CD14-positive monocyte (primary cell): ENCODE measurements around the gene OR5L2. TPM values are rescaled to one million over a fixed set of nuclear protein-coding genes. Genes with fewer than 3 reads are reported as not detected.

Experiments
- DNase-seq, 3 donors: peaks; one replicate each; pipeline ENCODE4 v3.0.0-alpha.2; 2011 to 2022
- H2AFZ ChIP-seq: 2 replicates; pipeline ENCODE4 v1.6.0; 2012; ENCODE audit warnings: mild to moderate bottlenecking, low read depth, low read length, inconsistent platforms; ENCODE audit not compliant: insufficient read depth, poor library complexity, severe bottlenecking
- H3K27ac ChIP-seq, 2 donors: 1 replicate in 1 of 2; 2 replicates in 1 of 2; pipeline ENCODE4 v1.5.1; 2012 to 2013; ENCODE audit warnings: low read length in 2 of 2, control low read depth in 1 of 2, inconsistent platforms in 1 of 2, low read depth in 1 of 2, mild to moderate bottlenecking in 1 of 2
- H3K27me3 ChIP-seq, 2 donors: one replicate each; pipeline versions ENCODE4 v1.6.0 to v1.6.1; 2011 to 2013; ENCODE audit warnings: low read length in 2 of 2; ENCODE audit not compliant: control insufficient read depth in 2 of 2, insufficient read depth in 2 of 2
- H3K36me3 ChIP-seq, 2 donors: replicated peaks in 1 of 2; 1 replicate in 1 of 2; 2 replicates in 1 of 2; pipeline versions ENCODE4 v1.5.1 to v1.6.1; 2012 to 2013; ENCODE audit warnings: low read length in 2 of 2, control low read depth in 1 of 2, inconsistent platforms in 1 of 2, mild to moderate bottlenecking in 1 of 2; ENCODE audit not compliant: insufficient read depth in 2 of 2, control insufficient read depth in 1 of 2
- H3K4me1 ChIP-seq, 2 donors: 1 replicate in 1 of 2; 2 replicates in 1 of 2; pipeline versions ENCODE4 v1.5.1 to v1.6.1; 2012 to 2013; ENCODE audit warnings: low read length in 2 of 2, control low read depth in 1 of 2, inconsistent platforms in 1 of 2, mild to moderate bottlenecking in 1 of 2, moderate library complexity in 1 of 2; ENCODE audit not compliant: insufficient read depth in 2 of 2, control insufficient read depth in 1 of 2
- H3K4me2 ChIP-seq: replicated peaks from 2 replicates; pipeline ENCODE3; 2012; ENCODE audit warnings: low read length, moderate library complexity, mild to moderate bottlenecking; ENCODE audit not compliant: poor library complexity, severe bottlenecking; ENCODE audit errors: extremely low read depth
- H3K4me3 ChIP-seq, 3 experiments: fragments of 200-600 bp in 1 of 3; sonication (generic) in 1 of 3; replicated peaks in 1 of 3; 1 replicate in 2 of 3; 2 replicates in 1 of 3; pipeline ENCODE4 v1.5.1; 2011 to 2013; ENCODE audit warnings: low read length in 3 of 3, mild to moderate bottlenecking in 3 of 3, control low read depth in 2 of 3, low read depth in 2 of 3, inconsistent platforms in 1 of 3, moderate library complexity in 1 of 3
- H3K79me2 ChIP-seq: 2 replicates; pipeline ENCODE4 v1.6.0; 2012; ENCODE audit warnings: mild to moderate bottlenecking, control low read depth, inconsistent platforms, low read length, moderate library complexity; ENCODE audit not compliant: insufficient read depth
- H3K9ac ChIP-seq: 2 replicates; pipeline ENCODE4 v1.6.0; 2017; ENCODE audit warnings: low read length, mild to moderate bottlenecking; ENCODE audit not compliant: insufficient read depth, poor library complexity, severe bottlenecking
- H3K9me3 ChIP-seq, 2 donors: replicated peaks in 1 of 2; 1 replicate in 1 of 2; 2 replicates in 1 of 2; pipeline versions ENCODE4 v1.5.1 to v1.6.1; 2012 to 2013; ENCODE audit warnings: low read length in 2 of 2, control low read depth in 1 of 2; ENCODE audit not compliant: control insufficient read depth in 1 of 2, insufficient read depth in 1 of 2
- H4K20me1 ChIP-seq: 2 replicates; pipeline ENCODE4 v1.6.0; 2012; ENCODE audit warnings: mild to moderate bottlenecking, low read length, control low read depth, moderate library complexity; ENCODE audit not compliant: insufficient read depth
- H3K27ac Mint-ChIP-seq, 7 donors: one replicate each; pipeline ENCODE4 v1.8.0; 2020; ENCODE audit warnings: mild to moderate bottlenecking in 7 of 7, mixed read lengths in 7 of 7, moderate library complexity in 6 of 7, inconsistent platforms in 2 of 7
- H3K27me3 Mint-ChIP-seq, 3 donors: one replicate each; pipeline ENCODE4 v1.8.0; 2021 to 2022; ENCODE audit warnings: low read depth in 3 of 3, mild to moderate bottlenecking in 3 of 3, mixed read lengths in 3 of 3, moderate library complexity in 3 of 3, inconsistent platforms in 1 of 3
- H3K36me3 Mint-ChIP-seq, 2 donors: one replicate each; pipeline ENCODE4 v1.8.0; 2020; ENCODE audit warnings: mixed read lengths in 2 of 2, inconsistent platforms in 1 of 2, mild to moderate bottlenecking in 1 of 2
- H3K4me1 Mint-ChIP-seq: one replicate; pipeline ENCODE4 v1.8.0; 2020; ENCODE audit warnings: mild to moderate bottlenecking, mixed read lengths
- H3K4me3 Mint-ChIP-seq, 2 donors: one replicate each; pipeline ENCODE4 v1.8.0; 2020; ENCODE audit warnings: mild to moderate bottlenecking in 2 of 2, mixed read lengths in 2 of 2, moderate library complexity in 1 of 2
- H3K9me3 Mint-ChIP-seq, 7 donors: one replicate each; pipeline ENCODE4 v1.8.0; 2020 to 2022; ENCODE audit warnings: mixed read lengths in 7 of 7, mild to moderate bottlenecking in 6 of 7, moderate library complexity in 6 of 7, inconsistent platforms in 2 of 7
- CTCF ChIP-seq: fragments of 200-600 bp; IDR thresholded peaks from one replicate; pipeline ENCODE4 v1.8.0; 2022; ENCODE audit warnings: antibody characterized with exemption, mild to moderate bottlenecking
- WGBS: methylation state at CpG from one replicate; pipeline ENCODE4 v1.1.5; 2013; ENCODE audit warnings: missing lambda C conversion rate; ENCODE audit not compliant: insufficient coverage; 5-methylcytosine and 5-hydroxymethylcytosine counted together
- intact Hi-C, 2 donors: fragments of 100-400 bp; cut with micrococcal nuclease; formaldehyde crosslinking; loops; one replicate each; pipeline versions ENCODE4 v1.15.0 to v1.15.1; 2023
- polyA plus RNA-seq, 3 donors: library from polyadenylated mRNA; depleted of rRNA in 1 of 3; unstranded in 2 of 3; stranded (reverse) in 1 of 3; fragments of 300-500 nt in 2 of 3; fragments of >200 nt in 1 of 3; fragmentation: Illumina TruSeq in 2 of 3; gene quantifications; 1 replicate in 2 of 3; 2 replicates in 1 of 3; pipeline ENCODE4 v1.2.3, GENCODE V29; 2012 to 2021

The OR5L2 gene
- polyA plus RNA-seq, 3 donors = not detected

DNA sequence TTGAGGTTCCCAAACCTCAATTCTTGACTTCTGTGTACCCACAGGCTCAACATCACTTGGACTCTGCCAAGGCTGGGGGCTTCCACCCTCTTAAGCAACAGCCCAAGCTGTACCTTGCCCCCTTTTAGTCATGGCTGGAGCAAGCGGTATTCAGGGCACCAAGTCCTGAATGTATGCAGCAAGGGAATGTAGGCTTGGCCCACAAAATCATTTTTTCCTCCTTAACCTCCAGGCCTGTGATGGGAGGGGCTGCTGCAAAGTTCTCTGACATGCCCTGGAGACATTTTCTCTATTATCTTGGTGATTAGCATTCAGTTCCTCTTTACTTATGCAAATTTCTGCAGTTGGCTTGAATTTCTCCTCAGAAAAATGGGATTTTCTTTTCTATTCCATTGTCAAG, 20.8 kb upstream of the OR5L2 start:
- no peak overlapping the region for H3K27ac Mint-ChIP-seq
- Histone ChIP-seq H3K27ac (no peak overlapping the region), H3K9ac (no peak overlapping the region), H3K79me2 (no peaks in the 10 kb centered on the region), H3K36me3 (no peaks in the 10 kb centered on the region), H4K20me1 (no peaks in the 10 kb centered on the region), H3K4me1 (no peaks in the 10 kb centered on the region), H3K4me3 (no peak overlapping the region), H3K27me3 (no peaks in the 10 kb centered on the region), H3K9me3 (peaks cover 20 to 30% of the 10 kb centered on the region in 2 donors), H3K4me2 (no peak overlapping the region), H2AFZ (no peak overlapping the region)
- H3K36me3 Mint-ChIP-seq = no peaks in the 10 kb centered on the region
- no peaks in the 10 kb centered on the region for H3K4me1 Mint-ChIP-seq
- peaks cover 6 to 15% (median 10%) of the 10 kb centered on the region in 7 donors for H3K9me3 Mint-ChIP-seq
- no CpG with 5 or more reads among the region's 1 CpG for WGBS
- TF ChIP-seq CTCF = no peak
- H3K27me3 Mint-ChIP-seq = no peaks in the 10 kb centered on the region
- H3K4me3 Mint-ChIP-seq = no peak overlapping the region
- intact Hi-C loops = no loop called here
- DNase-seq = no peak

DNA sequence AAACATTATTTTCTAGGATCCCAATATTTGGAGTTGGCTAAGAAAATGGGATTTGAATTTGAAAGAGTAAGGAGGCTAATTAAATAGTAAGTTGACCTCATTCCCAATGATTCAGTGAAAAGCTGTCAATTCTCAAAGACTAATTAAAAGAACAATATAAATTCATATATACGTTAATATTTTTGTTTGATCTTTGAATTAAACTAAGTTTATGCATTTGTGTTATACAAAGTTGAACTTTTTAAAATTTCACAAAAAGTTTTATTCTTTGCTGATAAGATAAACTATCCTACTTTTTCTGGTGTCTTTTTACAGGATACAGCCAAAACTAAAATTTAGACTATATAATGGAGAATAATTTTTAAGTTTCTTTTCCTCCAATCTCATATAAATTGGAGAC, 16.0 kb upstream of the OR5L2 start, which contains the start of gene OR5L1:
Gene OR5L1 (plus strand): TSS at position 301 of the 400 bp plus-strand sequence. CDS start 100 bp downstream, outside the sequence.
- no CpG with 5 or more reads among the region's 1 CpG for WGBS
- intact Hi-C loops = no loop called here
- no peaks in the 10 kb centered on the region for H3K27me3 ChIP-seq
- Mint-ChIP-seq H3K9me3 (peaks cover 2 to 13% (median 10%) of the 10 kb centered on the region in 7 donors), H3K4me3 (no peak within 1 kb of the TSS), H3K4me1 (no peaks in the 10 kb centered on the region), H3K27me3 (no peaks in the 10 kb centered on the region), H3K27ac (no peak within 1 kb of the TSS), H3K36me3 (no peaks in the 10 kb centered on the region)
- H3K9ac ChIP-seq = no peak within 1 kb of the TSS
- no peak within 1 kb of the TSS for H3K27ac ChIP-seq
- H3K4me1 ChIP-seq = no peaks in the 10 kb centered on the region
- peaks cover 19 to 23% of the 10 kb centered on the region in 2 donors for H3K9me3 ChIP-seq
- H3K4me3 ChIP-seq = no peak within 1 kb of the TSS
- H4K20me1 ChIP-seq = no peaks in the 10 kb centered on the region
- no peak within 1 kb of the TSS for H3K4me2 ChIP-seq
- no peak within 1 kb of the TSS for H2AFZ ChIP-seq
- no peaks in the 10 kb centered on the region for H3K36me3 ChIP-seq
- TF ChIP-seq CTCF = no peak
- H3K79me2 ChIP-seq = no peaks in the 10 kb centered on the region
- no peak for DNase-seq
